Endothelial cell of umbilical vein (primary cell): ENCODE results near the gene PIP4K2C. TPM values are rescaled to one million over a fixed set of nuclear protein-coding genes. Genes with fewer than 3 reads are reported as not detected.

Experiments used
- BruUV-seq: library from RNA; stranded (reverse); fragments of 400-500 nt; replicated peaks from 2 replicates; lab custom pipeline; 2021; lab: Mats Ljungman, UMichigan
- CTCF ChIA-PET: fragments of 300-600, 350-600 bp; sonication (Branson Sonifier 250); formaldehyde crosslinking; loops from one replicate; lab custom pipeline; 2021; ENCODE audit warnings: antibody characterized with exemption, inconsistent platforms; lab: Charles Lee
- POLR2A ChIA-PET: fragments of 300-600, 350-600 bp; sonication (Branson Sonifier 250); formaldehyde crosslinking; loops from one replicate; lab custom pipeline; 2021; ENCODE audit warnings: antibody characterized with exemption, inconsistent platforms; lab: Charles Lee
- DNase-seq: peaks from one replicate; pipeline ENCODE4 v3.0.0-alpha.2; 2011; ENCODE audit warnings: low read depth, low spot score
- FAIRE-seq: peaks from 2 replicates; lab custom pipeline; 2011; peaks lifted over from hg19 to GRCh38; lab: Jason Lieb, UNC
- H2AFZ ChIP-seq: 2 replicates; pipeline ENCODE4 v1.6.0; 2012; ENCODE audit warnings: low read depth, low read length, control low read depth, inconsistent platforms
- H3K27ac ChIP-seq: 2 replicates; pipeline ENCODE4 v1.5.1; 2011; ENCODE audit warnings: low read depth, mild to moderate bottlenecking, control low read depth, low read length, moderate library complexity; ENCODE audit not compliant: insufficient read depth
- H3K27me3 ChIP-seq, 2 experiments: 2 replicates each; pipeline versions ENCODE4 v1.6.0 to v1.6.1; 2011; ENCODE audit warnings: low read length in 2 of 2, mixed read lengths in 1 of 2; ENCODE audit not compliant: control insufficient read depth in 2 of 2, insufficient read depth in 2 of 2
- H3K36me3 ChIP-seq, 2 experiments: 2 replicates in 1 of 2; 3 replicates in 1 of 2; pipeline ENCODE4 v1.5.1; 2011; ENCODE audit warnings: low read length in 2 of 2, mild to moderate bottlenecking in 1 of 2, moderate library complexity in 1 of 2; ENCODE audit not compliant: control insufficient read depth in 2 of 2, insufficient read depth in 2 of 2; ENCODE audit errors: extremely low read depth in 1 of 2
- H3K4me1 ChIP-seq: 3 replicates; pipeline ENCODE4 v1.5.1; 2011; ENCODE audit warnings: mild to moderate bottlenecking, low read length; ENCODE audit not compliant: control insufficient read depth, insufficient read depth; ENCODE audit errors: extremely low read depth
- H3K4me2 ChIP-seq: 2 replicates; pipeline ENCODE4 v1.6.1; 2011; ENCODE audit warnings: low read length, control low read depth, mixed read lengths; ENCODE audit not compliant: insufficient read depth
- H3K4me3 ChIP-seq, 3 experiments: fragments of 200-600 bp in 1 of 3; sonication (generic), shearing (Covaris generic) in 1 of 3; replicated peaks in 1 of 3; 2 replicates each; pipeline ENCODE4 v1.5.1; 2011 to 2016; ENCODE audit warnings: control low read depth in 3 of 3, low read length in 3 of 3, mild to moderate bottlenecking in 2 of 3, inconsistent platforms in 1 of 3, low read depth in 1 of 3, moderate library complexity in 1 of 3; ENCODE audit not compliant: insufficient read depth in 1 of 3
- H3K79me2 ChIP-seq: 2 replicates; pipeline ENCODE4 v1.6.0; 2012; ENCODE audit warnings: low read length, inconsistent platforms; ENCODE audit not compliant: control insufficient read depth, insufficient read depth
- H3K9ac ChIP-seq: replicated peaks from 2 replicates; pipeline ENCODE3; 2011; ENCODE audit warnings: low read length, control low read depth; ENCODE audit not compliant: insufficient read depth; ENCODE audit errors: extremely low read depth
- H3K9me1 ChIP-seq: replicated peaks from 3 replicates; pipeline ENCODE4 v1.6.0; 2011; ENCODE audit warnings: mild to moderate bottlenecking, low read length; ENCODE audit not compliant: control insufficient read depth, insufficient read depth; ENCODE audit errors: extremely low read depth
- H3K9me3 ChIP-seq: replicated peaks from 2 replicates; pipeline ENCODE4 v1.5.1; 2012; ENCODE audit warnings: low read length, inconsistent platforms; ENCODE audit not compliant: control insufficient read depth, insufficient read depth
- H4K20me1 ChIP-seq: replicated peaks from 2 replicates; pipeline ENCODE3; 2011; ENCODE audit warnings: mild to moderate bottlenecking, low read length; ENCODE audit not compliant: control insufficient read depth, insufficient read depth; ENCODE audit errors: extremely low read depth
- CTCF ChIP-seq, 2 donors: IDR thresholded peaks; 1 replicate in 1 of 2; 2 replicates in 1 of 2; pipeline ENCODE4 v1.5.1; 2011; ENCODE audit warnings: low read length in 2 of 2, mild to moderate bottlenecking in 2 of 2, moderate library complexity in 2 of 2, control low read depth in 1 of 2, inconsistent platforms in 1 of 2, low read depth in 1 of 2; ENCODE audit not compliant: insufficient read depth in 1 of 2; ENCODE audit errors: extremely low read depth in 1 of 2
- EZH2 ChIP-seq: IDR thresholded peaks from 2 replicates; pipeline ENCODE4 v1.6.1; 2012; ENCODE audit warnings: borderline replicate concordance, low read depth, mild to moderate bottlenecking, moderate library complexity, low read length, inconsistent platforms; ENCODE audit not compliant: severe bottlenecking
- GATA2 ChIP-seq: IDR thresholded peaks from 2 replicates; pipeline ENCODE4 v1.7.0; 2011; ENCODE audit warnings: low read depth, mild to moderate bottlenecking, moderate library complexity, mixed read lengths, low read length; ENCODE audit not compliant: insufficient read length, insufficient read depth
- JUN ChIP-seq: IDR thresholded peaks from 2 replicates; pipeline ENCODE4 v1.6.1; 2011; ENCODE audit warnings: borderline replicate concordance, low read depth; ENCODE audit not compliant: insufficient read length, insufficient read depth
- MAX ChIP-seq: IDR thresholded peaks from 2 replicates; pipeline ENCODE4 v1.6.1; 2011; ENCODE audit not compliant: insufficient read depth, insufficient read length
- POLR2A ChIP-seq: IDR thresholded peaks from 2 replicates; pipeline ENCODE4 v1.6.1; 2012; ENCODE audit warnings: low read depth, mild to moderate bottlenecking, control low read depth, low read length
- POLR2AphosphoS5 ChIP-seq: IDR thresholded peaks from 2 replicates; pipeline ENCODE4 v1.6.1; 2012; ENCODE audit warnings: low read depth, mild to moderate bottlenecking, control low read depth, low read length, moderate library complexity; ENCODE audit not compliant: insufficient read depth
- dilution Hi-C: fragments of 300-500 bp; cut with MboI; formaldehyde crosslinking; loops from one replicate; pipeline ENCODE4 v1.15.0; 2019; ENCODE audit warnings: low sequenced_read_pairs; ENCODE audit not compliant: extremely low pct_ligation_motif_present
- intact Hi-C: fragments of 100-400 bp; cut with micrococcal nuclease; formaldehyde crosslinking; loops from one replicate; pipeline ENCODE4 v1.10.0; 2022
- polyA plus RNA-seq, 4 experiments: library from polyadenylated mRNA; depleted of rRNA in 3 of 4; stranded (reverse) in 3 of 4; unstranded in 1 of 4; fragments of >200 nt; gene quantifications; 2 replicates each; pipeline versions ENCODE4 v1.2.1 to v1.2.3, GENCODE V29; 2011 to 2012; ENCODE audit warnings: missing spikeins in 1 of 4
- total RNA-seq: library from RNA; stranded (reverse); gene quantifications from 2 replicates; pipeline ENCODE4 v1.2.3, GENCODE V29; 2021

The PIP4K2C gene
- total and polyA plus RNA-seq, 2 donors (not counting 3 experiments of a cell fraction or from before 2014, with no cell fraction given): 10.5 to 11.5 TPM

GRCh38 chr12:57551637-57552305 is 39.2 kb upstream of the PIP4K2C start:
- ChIA-PET POLR2A (no interaction called here), CTCF (interaction anchor here (2.0 kb wide), 1 partner anchor 32 kb away, joined by 6 read pairs; no protein-coding TSS in a partner anchor)
- H3K36me3 ChIP-seq: no peaks in the 10 kb centered on the region
- no peak overlapping the region for H3K9ac ChIP-seq
- H3K9me3 ChIP-seq: no peaks in the 10 kb centered on the region
- H4K20me1 ChIP-seq: no peaks in the 10 kb centered on the region
- dilution Hi-C loops (no loop called here), intact Hi-C loops (no loop called here)
- no TSS peak for BruUV-seq
- H3K9me1 ChIP-seq: no peaks in the 10 kb centered on the region
- H3K79me2 ChIP-seq: peaks cover under 1% of the 10 kb centered on the region
- DNase-seq: no peak
- no peak overlapping the region for H3K4me2 ChIP-seq
- H3K4me1 ChIP-seq: no peaks in the 10 kb centered on the region
- H3K27me3 ChIP-seq: peaks cover 51 to 52% of the 10 kb centered on the region in 2 experiments
- TF ChIP-seq JUN (no peak), POLR2A (no peak), POLR2AphosphoS5 (no peak), EZH2 (no peak), MAX (no peak), CTCF (IDR thresholded peaks at IDR 0.05; ENCODE audit: extremely low read depth in 1 of 2, insufficient read depth in 1 of 2, low read depth in 1 of 2, low read length in 2 of 2) (no peak), GATA2 (no peak)
- no peak overlapping the region for H2AFZ ChIP-seq
- no peak for FAIRE-seq
- H3K27ac ChIP-seq: no peak overlapping the region
- no peak overlapping the region for H3K4me3 ChIP-seq
